Thyroid gland (tissue), 4 donors: Measurements from ENCODE around the gene RASA3. TPM values are rescaled to one million over a fixed set of nuclear protein-coding genes. Genes with fewer than 3 reads are reported as not detected.
A peak's percentile ranks its signal among the peaks of the same experiment; 100 is the strongest.

ENCODE experiments used
- DNase-seq, 2 donors: peaks; one replicate each; pipeline ENCODE4 v3.0.0-alpha.2; 2019
- H3K27ac ChIP-seq, 3 donors: fragments of 200-600 bp; sonication (generic); 1 replicate in 2 of 3; 2 replicates in 1 of 3; pipeline ENCODE4 v1.5.1; 2016 to 2019; ENCODE audit warnings: mild to moderate bottlenecking in 1 of 3, moderate library complexity in 1 of 3
- H3K27me3 ChIP-seq: fragments of 200-600 bp; sonication (generic); one replicate; pipeline ENCODE4 v1.5.1; 2019
- H3K36me3 ChIP-seq, 2 donors: fragments of 200-600 bp; sonication (generic); one replicate each; pipeline ENCODE4 v1.5.1; 2016 to 2019
- H3K4me1 ChIP-seq, 2 donors: fragments of 200-600 bp; sonication (generic); one replicate each; pipeline ENCODE4 v1.5.1; 2017 to 2019
- H3K4me3 ChIP-seq, 3 donors: fragments of 200-600 bp; sonication (generic); replicated peaks in 1 of 3; 1 replicate in 2 of 3; 2 replicates in 1 of 3; pipeline ENCODE4 v1.5.1; 2016; ENCODE audit warnings: mild to moderate bottlenecking in 1 of 3
- H3K9me3 ChIP-seq: fragments of 200-600 bp; sonication (generic); one replicate; pipeline ENCODE4 v1.5.1; 2017
- CTCF ChIP-seq, 6 experiments: fragments of 200-600 bp in 3 of 6; fragments of 450-650 bp in 3 of 6; sonication (generic) in 3 of 6; IDR thresholded peaks; one replicate each; pipeline ENCODE4 v1.5.1; 2016 to 2019; ENCODE audit warnings: antibody characterized with exemption in 6 of 6, mild to moderate bottlenecking in 2 of 6, inconsistent platforms in 1 of 6, moderate library complexity in 1 of 6
- POLR2A ChIP-seq, 2 donors: fragments of 450-650 bp; IDR thresholded peaks; one replicate each; pipeline ENCODE4 v1.6.1; 2017; ENCODE audit warnings: antibody characterized with exemption in 2 of 2, mild to moderate bottlenecking in 2 of 2, moderate library complexity in 1 of 2
- WGBS, 2 donors: methylation state at CpG; one replicate each; pipeline ENCODE4 v1.1.5; 2017; 5-methylcytosine and 5-hydroxymethylcytosine counted together
- intact Hi-C: fragments of 100-400 bp; cut with DNase I; formaldehyde crosslinking; loops from one replicate; pipeline ENCODE4 v1.15.1; 2023
- total RNA-seq, 4 donors: library from RNA; depleted of rRNA; stranded (reverse); fragments of >200 nt; gene quantifications; one replicate each; pipeline ENCODE4 v1.2.3, GENCODE V29; 2016

Gene RASA3
- total RNA-seq, 4 donors from 2014 or later, result 22.3 to 32.3 (median 25.5) TPM

GRCh38 chr13:114059428-114059827, 73.0 kb downstream of the RASA3 start:
- 99% methylated on average over 12 to 16 of the region's 16 CpGs for WGBS, 2 donors

DNA sequence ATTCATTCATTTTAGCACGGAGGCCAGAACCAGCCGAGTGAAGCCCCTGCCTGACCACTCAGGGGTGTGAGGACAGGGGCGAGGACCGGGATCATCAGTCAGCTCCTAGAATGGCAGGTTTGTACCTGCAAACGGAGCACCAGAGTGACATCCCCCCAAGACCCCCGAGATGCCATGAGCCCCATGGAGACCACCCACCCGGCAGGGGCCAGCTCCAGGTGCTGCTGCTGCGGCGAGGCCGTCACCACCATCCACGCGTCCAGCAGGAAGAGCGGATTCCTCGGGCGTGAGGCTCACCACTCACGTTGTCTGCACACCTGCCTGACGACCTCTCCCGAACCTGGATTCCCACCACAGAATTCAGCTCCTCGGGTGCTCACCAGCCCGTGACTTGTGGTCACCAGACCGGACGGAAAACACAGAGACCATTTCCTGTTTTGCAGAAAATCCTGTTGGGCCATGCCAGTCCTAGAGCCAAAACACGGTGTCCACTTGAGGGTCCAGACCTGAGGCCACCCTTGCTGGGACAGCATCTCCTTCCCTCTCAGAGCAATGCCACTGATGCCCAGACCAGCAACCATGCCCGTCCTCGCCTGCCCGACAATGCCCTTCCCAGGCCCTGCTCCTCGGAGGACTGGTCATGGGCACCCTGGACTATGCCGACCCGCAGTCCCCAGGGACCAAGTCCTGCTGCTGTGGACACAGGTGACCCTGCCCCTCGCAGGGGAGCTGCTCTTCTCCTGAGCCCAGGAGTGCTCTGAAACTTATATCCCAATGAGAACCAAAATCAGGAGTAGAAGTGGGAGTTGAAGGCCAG, 74.2 kb downstream of the RASA3 start:
- 62 to 65% methylated on average over 16 to 27 of the region's 30 CpGs for WGBS, 2 donors
- Histone ChIP-seq H3K27me3 (no peaks in the 10 kb centered on the region), H3K4me3 (no peak overlapping the region), H3K9me3 (no peaks in the 10 kb centered on the region), H3K27ac (no peak overlapping the region), H3K36me3 (no peaks in the 10 kb centered on the region), H3K4me1 (peaks cover 19 to 24% of the 10 kb centered on the region in 2 donors)
- peak; percentile 49 to 52 for DNase-seq
- TF ChIP-seq CTCF (IDR thresholded peaks at IDR 0.05) (no peak), POLR2A (IDR thresholded peaks at IDR 0.05) (no peak)
- intact Hi-C loops, result no loop called here

More at GRCh38 chr13:114059428-114059827, 73.0 kb downstream of the RASA3 start:
- DNase-seq, result no peak
- Histone ChIP-seq H3K36me3 (no peaks in the 10 kb centered on the region), H3K4me1 (peaks cover 21 to 36% of the 10 kb centered on the region in 2 donors), H3K27ac (no peak overlapping the region), H3K4me3 (no peak overlapping the region), H3K9me3 (no peaks in the 10 kb centered on the region), H3K27me3 (no peaks in the 10 kb centered on the region)
- TF ChIP-seq CTCF (IDR thresholded peaks at IDR 0.05) (no peak), POLR2A (IDR thresholded peaks at IDR 0.05) (no peak)
- intact Hi-C loops, result no loop called here

- no peak overlapping the region for H3K4me3 ChIP-seq
- no peaks in the 10 kb centered on the region for H3K27me3 ChIP-seq
- intact Hi-C loops, result no loop called here
- TF ChIP-seq CTCF (IDR thresholded peaks at IDR 0.05) (no peak), POLR2A (IDR thresholded peaks at IDR 0.05) (no peak)
- H3K4me1 ChIP-seq, result peaks cover 19 to 24% of the 10 kb centered on the region in 2 donors
- H3K36me3 ChIP-seq, result no peaks in the 10 kb centered on the region
- DNase-seq, result no peak
- WGBS, 2 donors, result 69 to 76% methylated on average over 23 of the region's 23 CpGs
- peak overlapping the region in 1 of 3 donors; percentile 26 for H3K27ac ChIP-seq
- H3K9me3 ChIP-seq, result no peaks in the 10 kb centered on the region
Observed at GRCh38 chr13:114057166-114058050, 75.0 kb downstream of the RASA3 start.

GRCh38 chr13:114056205-114057013, 76.0 kb downstream of the RASA3 start:
- no peak for TF ChIP-seq POLR2A (IDR thresholded peaks at IDR 0.05)
- no peak for TF ChIP-seq CTCF (IDR thresholded peaks at IDR 0.05)
- H3K27ac ChIP-seq, result peak overlapping the region in 1 of 3 donors; percentile 26
- DNase-seq, result no peak
- 85 to 88% methylated on average over 22 to 26 of the region's 28 CpGs for WGBS, 2 donors
- no peak overlapping the region for H3K4me3 ChIP-seq
- intact Hi-C loops, result no loop called here
- no peaks in the 10 kb centered on the region for H3K27me3 ChIP-seq
- H3K9me3 ChIP-seq, result no peaks in the 10 kb centered on the region
- peaks cover 19 to 24% of the 10 kb centered on the region in 2 donors for H3K4me1 ChIP-seq
- no peaks in the 10 kb centered on the region for H3K36me3 ChIP-seq
